Osteoblast (primary cell): Measurements from ENCODE around the gene TGFBR2. TPM values are rescaled to one million over a fixed set of nuclear protein-coding genes. Genes with fewer than 3 reads are reported as not detected.

Experiments
- DNase-seq: peaks from one replicate; pipeline ENCODE4 v3.0.0; 2011; ENCODE audit warnings: low spot score, mixed read lengths; ENCODE audit not compliant: insufficient read length; ENCODE audit errors: missing footprints
- H2AFZ ChIP-seq: 2 replicates; pipeline ENCODE4 v1.6.0; 2011; ENCODE audit warnings: mild to moderate bottlenecking, low read length
- H3K27ac ChIP-seq: 2 replicates; pipeline ENCODE4 v1.5.1; 2011; ENCODE audit warnings: mild to moderate bottlenecking, low read depth, low read length, moderate library complexity
- H3K27me3 ChIP-seq: 2 replicates; pipeline ENCODE4 v1.6.0; 2012; ENCODE audit warnings: mild to moderate bottlenecking, control low read depth, inconsistent platforms, low read length, moderate library complexity; ENCODE audit not compliant: insufficient read depth
- H3K36me3 ChIP-seq: 2 replicates; pipeline ENCODE4 v1.5.1; 2011; ENCODE audit warnings: mild to moderate bottlenecking, low read length, control low read depth, moderate library complexity; ENCODE audit not compliant: insufficient read depth
- H3K4me1 ChIP-seq: 2 replicates; pipeline ENCODE4 v1.5.1; 2011; ENCODE audit warnings: mild to moderate bottlenecking, low read length, control low read depth, moderate library complexity; ENCODE audit not compliant: insufficient read depth
- H3K4me2 ChIP-seq: 2 replicates; pipeline ENCODE4 v1.6.0; 2011; ENCODE audit warnings: mild to moderate bottlenecking, low read length; ENCODE audit not compliant: insufficient read depth
- H3K4me3 ChIP-seq: fragments of 200-600 bp; sonication (generic); 3 replicates; pipeline ENCODE4 v1.5.1; 2012; ENCODE audit warnings: mild to moderate bottlenecking, low read length, inconsistent platforms; ENCODE audit not compliant: insufficient read depth
- H3K79me2 ChIP-seq: 2 replicates; pipeline ENCODE4 v1.6.0; 2012; ENCODE audit warnings: mild to moderate bottlenecking, low read length, control low read depth, inconsistent platforms; ENCODE audit not compliant: insufficient read depth
- H3K9me3 ChIP-seq: 2 replicates; pipeline ENCODE4 v1.5.1; 2011; ENCODE audit warnings: low read depth, low read length, control low read depth
- H4K20me1 ChIP-seq: 2 replicates; pipeline ENCODE4 v1.6.0; 2012; ENCODE audit warnings: mild to moderate bottlenecking, low read length, control low read depth; ENCODE audit not compliant: insufficient read depth
- CTCF ChIP-seq: IDR thresholded peaks from 2 replicates; pipeline ENCODE4 v1.5.1; 2011; ENCODE audit warnings: mild to moderate bottlenecking, low read depth, low read length, moderate library complexity; ENCODE audit errors: extremely low read depth
- total RNA-seq: library from RNA; depleted of rRNA; stranded (reverse); fragments of >200 nt; gene quantifications from 2 replicates; pipeline ENCODE4 v1.2.3, GENCODE V29; 2012

TGFBR2 gene
- total RNA-seq, 1 donor, result 118 TPM

- DNase-seq, result no peak
- TF ChIP-seq CTCF, result no peak
- no peak overlapping the region for H3K27ac ChIP-seq
Observed at GRCh38 chr3:30730967-30731366, 124.6 kb downstream of the TGFBR2 start.

GRCh38 chr3:30733209-30733608, 126.8 kb downstream of the TGFBR2 start:
- TF ChIP-seq CTCF, result no peak
- Histone ChIP-seq H3K9me3 (no peaks in the 10 kb centered on the region), H3K27me3 (no peaks in the 10 kb centered on the region), H3K4me2 (no peak overlapping the region), H4K20me1 (no peaks in the 10 kb centered on the region), H2AFZ (no peak overlapping the region), H3K4me3 (no peak overlapping the region), H3K79me2 (no peaks in the 10 kb centered on the region), H3K27ac (no peak overlapping the region), H3K4me1 (no peaks in the 10 kb centered on the region), H3K36me3 (no peaks in the 10 kb centered on the region)
- no peak for DNase-seq

More at GRCh38 chr3:30730967-30731366, 124.6 kb downstream of the TGFBR2 start:
- no peak overlapping the region for H2AFZ ChIP-seq
- H3K36me3 ChIP-seq, result no peaks in the 10 kb centered on the region
- no peak overlapping the region for H3K4me2 ChIP-seq
- no peaks in the 10 kb centered on the region for H3K9me3 ChIP-seq
- H4K20me1 ChIP-seq, result no peaks in the 10 kb centered on the region
- H3K79me2 ChIP-seq, result no peaks in the 10 kb centered on the region
- no peaks in the 10 kb centered on the region for H3K27me3 ChIP-seq
- no peaks in the 10 kb centered on the region for H3K4me1 ChIP-seq
- H3K4me3 ChIP-seq, result no peak overlapping the region

- Histone ChIP-seq H4K20me1 (no peaks in the 10 kb centered on the region), H3K27me3 (no peaks in the 10 kb centered on the region), H3K4me3 (no peak overlapping the region), H3K27ac (no peak overlapping the region), H3K4me1 (no peaks in the 10 kb centered on the region), H3K9me3 (no peaks in the 10 kb centered on the region), H3K79me2 (no peaks in the 10 kb centered on the region), H3K4me2 (no peak overlapping the region), H2AFZ (no peak overlapping the region), H3K36me3 (no peaks in the 10 kb centered on the region)
- TF ChIP-seq CTCF, result no peak
- DNase-seq, result no peak
Observed at GRCh38 chr3:30733696-30734095, 127.3 kb downstream of the TGFBR2 start.

GRCh38 chr3:30737743-30738499, 131.5 kb downstream of the TGFBR2 start:
- Histone ChIP-seq H3K4me3 (no peak overlapping the region), H3K36me3 (no peaks in the 10 kb centered on the region), H3K4me1 (no peaks in the 10 kb centered on the region)

More at GRCh38 chr3:30737743-30738499, 131.5 kb downstream of the TGFBR2 start:
- TF ChIP-seq CTCF, result no peak
- Histone ChIP-seq H3K27me3 (no peaks in the 10 kb centered on the region), H2AFZ (no peak overlapping the region), H4K20me1 (no peaks in the 10 kb centered on the region), H3K4me2 (no peak overlapping the region), H3K79me2 (no peaks in the 10 kb centered on the region), H3K27ac (no peak overlapping the region), H3K9me3 (no peaks in the 10 kb centered on the region)
- no peak for DNase-seq
